ENCODE results near the gene SYNE4. TPM values are rescaled to one million over a fixed set of nuclear protein-coding genes. Genes with fewer than 3 reads are reported as not detected.
A peak's percentile ranks its signal among the peaks of the same experiment; 100 is the strongest.

SYNE4 gene
- total and polyA plus RNA-seq, 2 of the 13 experiments (the other 11 are each of a cell fraction or from before 2014, with no cell fraction given) = 13.7 to 23.0 TPM

- no peak for TF ChIP-seq ZNF781 (CRISPR knock-in tag; IDR thresholded peaks at IDR 0.05; ENCODE audit: borderline replicate concordance, not compliant biosample characterization)
- 0 out of 2 replicates have a peak, but pooled peaks have one; percentile 25 for TF ChIP-seq ZNF772 (CRISPR knock-in tag; IDR thresholded peaks at IDR 0.05)
- TF ChIP-seq ZNF3 (CRISPR knock-in tag; IDR thresholded peaks at IDR 0.05) = no peak
- no peak for TF ChIP-seq ZBTB7A (CRISPR knock-in tag; IDR thresholded peaks at IDR 0.05)
- 0 out of 2 replicates have a peak, but pooled peaks have one; percentile 49 for TF ChIP-seq FLYWCH1 (CRISPR knock-in tag; IDR thresholded peaks at IDR 0.05)
- no peak for TF ChIP-seq KLF9 (CRISPR knock-in tag; IDR thresholded peaks at IDR 0.05; ENCODE audit: low read depth)
- no peak for TF ChIP-seq STAG1 (CRISPR knock-in tag; IDR thresholded peaks at IDR 0.05)
- TF ChIP-seq HMG20B (CRISPR knock-in tag; conservative IDR thresholded peaks at IDR 0.05) = no peak
- no peak for TF ChIP-seq SP140L (CRISPR knock-in tag; IDR thresholded peaks at IDR 0.05; ENCODE audit: borderline replicate concordance)
- no peak for TF ChIP-seq ZNF33A (CRISPR knock-in tag; IDR thresholded peaks at IDR 0.05; ENCODE audit: borderline replicate concordance)
- TF ChIP-seq DRAP1 (CRISPR knock-in tag; IDR thresholded peaks at IDR 0.05) = peak; percentile 88
- no peak for TF ChIP-seq ZNF550 (CRISPR knock-in tag; IDR thresholded peaks at IDR 0.05; ENCODE audit: borderline replicate concordance)
- TF ChIP-seq THAP11 (CRISPR knock-in tag; IDR thresholded peaks at IDR 0.05) = peak; percentile 61
- TF ChIP-seq AHR (CRISPR knock-in tag; IDR thresholded peaks at IDR 0.05) = no peak
- 0 out of 2 replicates have a peak, but pooled peaks have one; percentile 57 for TF ChIP-seq POGK (CRISPR knock-in tag; conservative IDR thresholded peaks at IDR 0.05)
- TF ChIP-seq TFDP1 (CRISPR knock-in tag; IDR thresholded peaks at IDR 0.05; ENCODE audit: borderline replicate concordance) = peak; percentile 88; the same call in 1 of the 2 replicates
- peak; percentile 22 for TF ChIP-seq TEAD3 (CRISPR knock-in tag; optimal IDR thresholded peaks at IDR 0.05; ENCODE audit: borderline replicate concordance)
- no peak for TF ChIP-seq IKZF1 (IDR thresholded peaks at IDR 0.05)
- TF ChIP-seq REPIN1 (CRISPR knock-in tag; IDR thresholded peaks at IDR 0.05; ENCODE audit: borderline replicate concordance, low read depth) = no peak
- peak; percentile 35; the same call in 1 of the 2 replicates for TF ChIP-seq BCL3 (CRISPR knock-in tag; IDR thresholded peaks at IDR 0.05)
- peak; percentile 39 for TF ChIP-seq ZNF883 (CRISPR knock-in tag; IDR thresholded peaks at IDR 0.05; ENCODE audit: not compliant biosample characterization)
- 0 out of 2 replicates have a peak, but pooled peaks have one; percentile 30 for TF ChIP-seq ZNF205 (CRISPR knock-in tag; IDR thresholded peaks at IDR 0.05)
- no peak for TF ChIP-seq SAFB2 (CRISPR knock-in tag; IDR thresholded peaks at IDR 0.05; ENCODE audit: borderline replicate concordance, low read depth)
- TF ChIP-seq KMT2A (CRISPR knock-in tag; IDR thresholded peaks at IDR 0.05) = no peak
Measured at GRCh38 chr19:36014012-36014924, 5.7 kb upstream of the SYNE4 start, which contains the start of gene ALKBH6 (continued).

All from HepG2 (cell line).